Panc1 (cell line): Measurements from ENCODE around the gene ALKBH4. TPM values are rescaled to one million over a fixed set of nuclear protein-coding genes. Genes with fewer than 3 reads are reported as not detected.

Experiments
- ATAC-seq: fragments of 200-7000 bp; cut with Tn5 transposase; 2 replicates; pipeline ENCODE4 v1.9.1; 2020; ENCODE audit warnings: mild to moderate bottlenecking, moderate library complexity
- BruUV-seq: library from RNA; stranded (reverse); fragments of 400-500 nt; replicated peaks from 2 replicates; lab custom pipeline; 2021; lab: Mats Ljungman, UMichigan
- CTCF ChIA-PET: fragments of 300-600 bp; sonication (Branson Sonifier 250); formaldehyde crosslinking; loops from one replicate; lab custom pipeline; 2022; ENCODE audit warnings: antibody characterized with exemption; lab: Charles Lee
- POLR2A ChIA-PET: fragments of 300-600 bp; sonication (Branson Sonifier 250); formaldehyde crosslinking; loops from one replicate; lab custom pipeline; 2022; ENCODE audit warnings: antibody characterized with exemption; lab: Charles Lee
- DNase-seq: peaks from one replicate; pipeline ENCODE4 v3.0.0-alpha.2; 2010; ENCODE audit warnings: low read depth, low spot score
- H3K27ac ChIP-seq: 2 replicates; pipeline ENCODE4 v1.5.1; 2011; ENCODE audit warnings: mild to moderate bottlenecking, low read length, inconsistent platforms
- H3K27me3 ChIP-seq: fragments of 200-500 bp; sonication (Bioruptor generic); 2 replicates; pipeline ENCODE4 v1.6.0; 2014; ENCODE audit warnings: low read length, inconsistent platforms; ENCODE audit not compliant: control insufficient read depth, insufficient read depth
- H3K36me3 ChIP-seq: fragments of 200-500 bp; sonication (Bioruptor generic); 2 replicates; pipeline ENCODE4 v1.5.1; 2014; ENCODE audit warnings: inconsistent platforms, mild to moderate bottlenecking, low read length, moderate library complexity; ENCODE audit not compliant: control insufficient read depth, insufficient read depth
- H3K4me1 ChIP-seq: 2 replicates; pipeline ENCODE4 v1.5.1; 2011; ENCODE audit warnings: inconsistent platforms, mild to moderate bottlenecking, low read length, moderate library complexity; ENCODE audit not compliant: control insufficient read depth, insufficient read depth
- H3K4me3 ChIP-seq, 2 experiments: 2 replicates each; pipeline ENCODE4 v1.5.1; 2011 to 2012; ENCODE audit warnings: low read depth in 2 of 2, low read length in 2 of 2, mild to moderate bottlenecking in 2 of 2, inconsistent platforms in 1 of 2, moderate library complexity in 1 of 2
- H3K9me3 ChIP-seq: fragments of 200-500 bp; sonication (Bioruptor generic); 2 replicates; pipeline ENCODE4 v1.5.1; 2014; ENCODE audit warnings: low read depth, mild to moderate bottlenecking, inconsistent platforms, low read length, moderate library complexity; ENCODE audit not compliant: control insufficient read depth, insufficient read depth
- POLR2AphosphoS5 ChIP-seq: IDR thresholded peaks from 2 replicates; pipeline ENCODE4 v1.6.1; 2012; ENCODE audit warnings: mild to moderate bottlenecking, low read depth, low read length, moderate library complexity
- SIN3A ChIP-seq: IDR thresholded peaks from 2 replicates; pipeline ENCODE4 v1.6.1; 2012; ENCODE audit warnings: low read depth, mild to moderate bottlenecking, low read length, moderate library complexity, borderline replicate concordance; ENCODE audit not compliant: insufficient read depth
- TCF7L2 ChIP-seq: IDR thresholded peaks from 2 replicates; pipeline ENCODE4 v1.6.1; 2011; ENCODE audit warnings: mild to moderate bottlenecking, low read depth, low read length, inconsistent platforms
- in situ Hi-C: cut with HindIII; loops from 2 replicates; pipeline ENCODE4 v1.10.0; 2016; ENCODE audit warnings: low sequenced_read_pairs, low pct_unique_long_range_greater_than_20kb
- intact Hi-C: fragments of 100-400 bp; cut with micrococcal nuclease; formaldehyde crosslinking; loops from one replicate; pipeline ENCODE4 v1.10.0; 2022; ENCODE audit not compliant: unreplicated experiment
- total RNA-seq: library from RNA; stranded (reverse); gene quantifications from one replicate; pipeline ENCODE4 v1.2.1, GENCODE V29; 2021; ENCODE audit not compliant: unreplicated experiment
- TF ChIP-seq, protein P1 (sequence below), 2 experiments: IDR thresholded peaks; 2 replicates each; pipeline ENCODE4 v1.6.1; 2011 to 2012; ENCODE audit warnings: low read depth in 2 of 2, control low read depth in 1 of 2, low read length in 1 of 2, mild to moderate bottlenecking in 1 of 2, moderate library complexity in 1 of 2; ENCODE audit not compliant: insufficient read depth in 1 of 2
- TF ChIP-seq, protein P2 (sequence below): fragments of 450-650 bp; IDR thresholded peaks from 2 replicates; pipeline ENCODE4 v1.5.1; 2017; ENCODE audit warnings: mild to moderate bottlenecking

The ALKBH4 gene
- total RNA-seq, 1 experiment from 2014 or later, result 19.0 TPM

DNA sequence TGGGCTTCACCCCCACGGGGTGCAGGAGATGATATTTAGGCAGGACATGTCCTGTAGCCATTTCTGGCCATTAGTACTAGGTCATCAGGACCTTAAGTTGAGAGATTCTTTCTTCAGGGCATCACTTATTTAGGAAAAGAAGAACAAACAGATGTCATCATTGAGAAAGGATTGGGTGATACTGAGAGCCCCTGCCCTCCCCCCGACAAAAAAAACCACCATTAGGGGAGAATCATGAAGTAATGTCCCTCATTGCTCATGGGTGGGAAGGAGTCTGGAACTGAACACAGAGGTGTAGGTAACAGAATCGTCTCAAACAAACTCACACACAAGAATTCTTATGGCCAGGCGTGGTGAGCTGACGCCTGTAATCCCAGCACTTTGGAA, 37.7 kb downstream of the ALKBH4 start:
- H3K36me3 ChIP-seq, result no peaks in the 10 kb centered on the region; the same call in 1 of the 2 replicates
- POLR2A ChIA-PET, result no interaction called here
- BruUV-seq, result no TSS peak
- ATAC-seq (no peak), DNase-seq (no peak)
- TF ChIP-seq, protein P1, sequence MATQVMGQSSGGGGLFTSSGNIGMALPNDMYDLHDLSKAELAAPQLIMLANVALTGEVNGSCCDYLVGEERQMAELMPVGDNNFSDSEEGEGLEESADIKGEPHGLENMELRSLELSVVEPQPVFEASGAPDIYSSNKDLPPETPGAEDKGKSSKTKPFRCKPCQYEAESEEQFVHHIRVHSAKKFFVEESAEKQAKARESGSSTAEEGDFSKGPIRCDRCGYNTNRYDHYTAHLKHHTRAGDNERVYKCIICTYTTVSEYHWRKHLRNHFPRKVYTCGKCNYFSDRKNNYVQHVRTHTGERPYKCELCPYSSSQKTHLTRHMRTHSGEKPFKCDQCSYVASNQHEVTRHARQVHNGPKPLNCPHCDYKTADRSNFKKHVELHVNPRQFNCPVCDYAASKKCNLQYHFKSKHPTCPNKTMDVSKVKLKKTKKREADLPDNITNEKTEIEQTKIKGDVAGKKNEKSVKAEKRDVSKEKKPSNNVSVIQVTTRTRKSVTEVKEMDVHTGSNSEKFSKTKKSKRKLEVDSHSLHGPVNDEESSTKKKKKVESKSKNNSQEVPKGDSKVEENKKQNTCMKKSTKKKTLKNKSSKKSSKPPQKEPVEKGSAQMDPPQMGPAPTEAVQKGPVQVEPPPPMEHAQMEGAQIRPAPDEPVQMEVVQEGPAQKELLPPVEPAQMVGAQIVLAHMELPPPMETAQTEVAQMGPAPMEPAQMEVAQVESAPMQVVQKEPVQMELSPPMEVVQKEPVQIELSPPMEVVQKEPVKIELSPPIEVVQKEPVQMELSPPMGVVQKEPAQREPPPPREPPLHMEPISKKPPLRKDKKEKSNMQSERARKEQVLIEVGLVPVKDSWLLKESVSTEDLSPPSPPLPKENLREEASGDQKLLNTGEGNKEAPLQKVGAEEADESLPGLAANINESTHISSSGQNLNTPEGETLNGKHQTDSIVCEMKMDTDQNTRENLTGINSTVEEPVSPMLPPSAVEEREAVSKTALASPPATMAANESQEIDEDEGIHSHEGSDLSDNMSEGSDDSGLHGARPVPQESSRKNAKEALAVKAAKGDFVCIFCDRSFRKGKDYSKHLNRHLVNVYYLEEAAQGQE (IDR thresholded peaks at IDR 0.05; ENCODE audit: insufficient read depth in 1 of 2, low read depth in 2 of 2, low read length in 1 of 2), result no peak
- TF ChIP-seq, protein P2, sequence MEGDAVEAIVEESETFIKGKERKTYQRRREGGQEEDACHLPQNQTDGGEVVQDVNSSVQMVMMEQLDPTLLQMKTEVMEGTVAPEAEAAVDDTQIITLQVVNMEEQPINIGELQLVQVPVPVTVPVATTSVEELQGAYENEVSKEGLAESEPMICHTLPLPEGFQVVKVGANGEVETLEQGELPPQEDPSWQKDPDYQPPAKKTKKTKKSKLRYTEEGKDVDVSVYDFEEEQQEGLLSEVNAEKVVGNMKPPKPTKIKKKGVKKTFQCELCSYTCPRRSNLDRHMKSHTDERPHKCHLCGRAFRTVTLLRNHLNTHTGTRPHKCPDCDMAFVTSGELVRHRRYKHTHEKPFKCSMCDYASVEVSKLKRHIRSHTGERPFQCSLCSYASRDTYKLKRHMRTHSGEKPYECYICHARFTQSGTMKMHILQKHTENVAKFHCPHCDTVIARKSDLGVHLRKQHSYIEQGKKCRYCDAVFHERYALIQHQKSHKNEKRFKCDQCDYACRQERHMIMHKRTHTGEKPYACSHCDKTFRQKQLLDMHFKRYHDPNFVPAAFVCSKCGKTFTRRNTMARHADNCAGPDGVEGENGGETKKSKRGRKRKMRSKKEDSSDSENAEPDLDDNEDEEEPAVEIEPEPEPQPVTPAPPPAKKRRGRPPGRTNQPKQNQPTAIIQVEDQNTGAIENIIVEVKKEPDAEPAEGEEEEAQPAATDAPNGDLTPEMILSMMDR, result no peak
- TF ChIP-seq POLR2AphosphoS5 (no peak), SIN3A (no peak), TCF7L2 (no peak)
- CTCF ChIA-PET, result no interaction called here
- H3K27ac ChIP-seq, result no peak overlapping the region
- H3K27me3 ChIP-seq, result no peaks in the 10 kb centered on the region
- no peak overlapping the region for H3K4me3 ChIP-seq
- intact Hi-C loops (no loop called here), in situ Hi-C loops (no loop called here)
- H3K4me1 ChIP-seq, result peaks cover 16% of the 10 kb centered on the region
- no peaks in the 10 kb centered on the region for H3K9me3 ChIP-seq

DNA sequence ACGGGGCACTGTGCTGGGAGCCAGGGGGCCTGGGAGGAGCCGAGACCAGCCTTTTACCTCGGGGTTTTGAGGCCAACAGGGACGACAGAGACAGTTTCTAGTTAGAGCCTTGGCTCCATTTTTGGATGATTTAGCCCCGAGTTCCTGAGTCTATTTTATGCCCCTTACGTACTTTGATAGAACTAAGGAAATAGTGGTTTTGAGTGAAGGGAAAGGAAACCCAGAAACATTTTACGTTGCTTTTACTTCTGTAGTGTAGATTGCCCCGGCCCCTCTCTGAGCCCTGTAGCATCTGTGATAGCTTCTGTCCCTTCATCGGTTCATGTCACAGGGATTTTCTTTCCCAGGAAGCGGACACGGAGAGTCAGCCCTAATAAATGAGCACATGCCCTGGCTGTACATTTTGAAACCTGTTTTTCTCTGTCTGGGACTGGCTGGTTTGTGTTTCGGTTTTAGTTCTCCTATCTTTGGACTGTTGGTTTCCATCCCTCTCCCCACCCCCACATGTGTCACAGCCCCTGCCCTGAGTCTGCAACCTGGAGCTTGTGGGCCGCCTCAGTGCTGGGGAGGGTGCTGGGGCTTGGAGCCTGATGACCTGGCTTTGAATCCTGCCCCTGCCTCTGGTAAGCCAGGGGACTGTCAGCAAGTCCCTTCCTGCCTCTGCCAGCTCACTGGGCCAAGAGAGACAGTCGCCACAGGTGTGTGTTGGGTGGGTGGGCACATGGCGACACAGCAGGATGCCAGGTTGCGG, 38.2 kb downstream of the ALKBH4 start:
- DNase-seq, result no peak
- TF ChIP-seq TCF7L2, result no peak
- TF ChIP-seq, protein P2, result no peak
- TF ChIP-seq, protein P1 (IDR thresholded peaks at IDR 0.05; ENCODE audit: insufficient read depth in 1 of 2, low read depth in 2 of 2, low read length in 1 of 2), result no peak
- no peak for TF ChIP-seq POLR2AphosphoS5
- TF ChIP-seq SIN3A, result no peak
- H3K9me3 ChIP-seq, result no peaks in the 10 kb centered on the region
- intact Hi-C loops, result no loop called here
- no peak for ATAC-seq
- POLR2A ChIA-PET, result no interaction called here
- CTCF ChIA-PET, result no interaction called here
- H3K36me3 ChIP-seq, result no peaks in the 10 kb centered on the region; the same call in 1 of the 2 replicates
- H3K27me3 ChIP-seq, result no peaks in the 10 kb centered on the region
- BruUV-seq, result no TSS peak
- no peak overlapping the region for H3K27ac ChIP-seq
- in situ Hi-C loops, result no loop called here
- no peak overlapping the region for H3K4me3 ChIP-seq
- peaks cover 10% of the 10 kb centered on the region for H3K4me1 ChIP-seq
